COR-L47 (cell line): Measurements from ENCODE around the gene EMC6.

ENCODE experiments used
- DNase-seq: peaks from one replicate; lab custom pipeline; 2025; lab: John Stamatoyannopoulos, UW

EMC6 gene

GRCh38 chr17:3668279-3669084 is at the start of gene EMC6, which contains the start of gene TAX1BP3:
Gene EMC6 (plus strand): TSS chr17:3668812. CDS start chr17:3669147, 335 bp downstream.
Gene TAX1BP3 (minus strand): TSS chr17:3668578. CDS start chr17:3668526, 52 bp downstream.
- peak; percentile 86 for DNase-seq

GRCh38 chr17:3621146-3621720 is 47.4 kb upstream of the EMC6 start:
- DNase-seq = no peak

DNA sequence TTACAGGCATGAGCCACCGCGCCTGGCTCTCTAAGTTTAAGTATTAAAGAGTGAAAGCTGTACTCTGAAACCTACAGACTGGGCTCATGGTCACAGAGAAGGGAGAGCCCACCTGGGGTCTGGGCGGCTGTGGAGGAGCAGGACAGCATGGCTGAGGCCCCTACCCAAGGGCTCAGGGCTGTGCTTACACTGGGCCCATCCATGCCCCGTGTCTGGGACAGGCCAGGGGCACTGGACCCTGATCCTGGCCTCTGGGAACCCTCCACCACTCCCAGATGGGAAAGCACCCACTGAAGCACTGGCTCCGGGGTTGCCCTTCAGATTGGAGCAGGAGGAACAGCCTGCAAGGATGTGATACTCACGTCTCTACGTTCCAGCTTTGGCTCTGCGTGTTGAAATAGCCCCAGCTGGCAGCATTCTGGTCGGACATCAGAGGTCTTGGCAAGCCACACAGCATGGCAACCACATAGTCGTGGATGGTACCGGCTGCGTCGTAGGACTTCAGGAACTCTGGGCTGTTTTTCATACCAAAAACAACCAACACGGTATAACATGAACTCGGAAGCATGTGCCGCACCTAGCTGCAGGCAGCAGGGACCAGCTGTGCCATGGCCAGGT is 45.5 kb upstream of the EMC6 start:
- no peak for DNase-seq

DNA sequence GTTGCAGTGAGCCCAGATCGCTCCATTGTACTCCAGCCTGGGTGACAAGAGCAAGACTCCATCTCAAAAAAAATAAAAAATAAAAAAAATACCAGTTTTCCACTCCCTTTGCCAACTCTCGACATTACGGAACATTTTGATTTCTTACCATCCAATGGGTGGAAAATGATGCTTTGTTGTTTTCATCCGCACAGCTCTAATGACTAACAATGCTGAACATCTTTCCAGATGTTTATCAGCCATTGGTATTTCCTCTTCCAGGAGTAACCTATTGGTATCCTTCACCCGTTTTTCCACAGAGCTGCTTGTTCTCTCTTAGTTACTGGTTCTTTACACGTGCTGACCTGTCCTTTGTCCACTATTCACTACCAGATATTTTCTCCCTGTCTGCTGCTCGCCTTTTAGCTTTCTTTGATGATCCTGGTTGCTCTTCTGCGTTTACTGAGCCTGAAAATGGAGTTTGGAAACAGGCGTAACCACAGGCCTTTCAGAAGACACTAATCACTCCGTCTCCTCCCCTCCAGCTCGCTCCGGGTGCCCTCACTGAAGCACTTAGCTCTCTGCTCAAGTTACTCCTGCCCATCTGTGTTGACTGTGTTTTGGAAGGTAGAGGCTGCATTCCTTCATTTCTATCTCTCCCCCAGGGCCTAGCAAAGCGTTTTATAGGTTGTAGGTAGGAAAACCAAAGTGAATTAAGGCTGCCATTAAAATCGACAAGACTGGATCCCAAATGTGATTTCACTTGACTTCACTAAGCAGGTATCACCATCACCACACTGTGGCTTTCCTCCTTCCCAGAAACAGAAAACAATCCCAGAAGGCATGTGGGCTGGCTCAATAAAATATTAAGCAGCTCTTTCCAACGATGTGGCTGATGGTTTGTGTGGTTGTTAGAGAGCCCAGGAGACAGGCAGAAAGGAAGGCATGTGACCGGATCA is 41.5 kb upstream of the EMC6 start:
- no peak for DNase-seq

- DNase-seq = no peak
These were observed 40.8 kb upstream of the EMC6 start for GRCh38 chr17:3627769-3628167.

GRCh38 chr17:3630781-3631180 is 37.8 kb upstream of the EMC6 start:
- no peak for DNase-seq

GRCh38 chr17:3632287-3632686 is 36.3 kb upstream of the EMC6 start:
- no peak for DNase-seq

DNA sequence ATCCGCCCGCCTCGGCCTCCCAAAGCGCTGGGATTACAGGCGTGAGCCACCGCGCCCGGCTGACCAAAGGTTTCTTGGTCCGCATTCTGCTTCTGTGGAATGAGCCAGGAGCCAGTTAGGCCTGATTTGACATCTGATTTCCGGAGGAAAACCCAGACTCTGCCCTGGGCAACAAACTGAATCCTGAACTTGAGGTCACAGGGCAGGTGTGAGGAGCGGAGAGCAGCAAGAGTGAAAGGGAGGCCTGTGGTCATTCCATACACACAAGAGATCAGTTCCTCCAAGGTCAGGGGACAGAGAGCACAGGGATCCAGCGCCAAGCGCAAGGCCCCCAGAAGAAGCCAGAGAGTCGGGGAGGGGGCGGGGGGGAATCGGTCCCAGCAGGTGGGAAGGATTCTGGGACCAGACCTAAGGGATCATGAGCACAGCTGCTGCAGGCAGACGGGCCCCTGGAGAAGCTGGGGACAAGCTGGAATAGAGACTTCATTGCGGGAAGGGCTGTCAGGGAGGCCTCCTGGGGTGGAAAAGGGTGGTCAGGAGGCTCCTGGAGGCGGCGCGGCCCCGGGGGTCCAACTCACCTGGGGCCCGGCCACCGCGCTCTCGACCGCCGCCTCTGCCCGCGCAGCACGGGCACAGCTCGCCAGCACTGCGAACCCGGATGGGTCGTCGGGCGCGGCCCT is 33.0 kb upstream of the EMC6 start:
- no peak for DNase-seq

DNA sequence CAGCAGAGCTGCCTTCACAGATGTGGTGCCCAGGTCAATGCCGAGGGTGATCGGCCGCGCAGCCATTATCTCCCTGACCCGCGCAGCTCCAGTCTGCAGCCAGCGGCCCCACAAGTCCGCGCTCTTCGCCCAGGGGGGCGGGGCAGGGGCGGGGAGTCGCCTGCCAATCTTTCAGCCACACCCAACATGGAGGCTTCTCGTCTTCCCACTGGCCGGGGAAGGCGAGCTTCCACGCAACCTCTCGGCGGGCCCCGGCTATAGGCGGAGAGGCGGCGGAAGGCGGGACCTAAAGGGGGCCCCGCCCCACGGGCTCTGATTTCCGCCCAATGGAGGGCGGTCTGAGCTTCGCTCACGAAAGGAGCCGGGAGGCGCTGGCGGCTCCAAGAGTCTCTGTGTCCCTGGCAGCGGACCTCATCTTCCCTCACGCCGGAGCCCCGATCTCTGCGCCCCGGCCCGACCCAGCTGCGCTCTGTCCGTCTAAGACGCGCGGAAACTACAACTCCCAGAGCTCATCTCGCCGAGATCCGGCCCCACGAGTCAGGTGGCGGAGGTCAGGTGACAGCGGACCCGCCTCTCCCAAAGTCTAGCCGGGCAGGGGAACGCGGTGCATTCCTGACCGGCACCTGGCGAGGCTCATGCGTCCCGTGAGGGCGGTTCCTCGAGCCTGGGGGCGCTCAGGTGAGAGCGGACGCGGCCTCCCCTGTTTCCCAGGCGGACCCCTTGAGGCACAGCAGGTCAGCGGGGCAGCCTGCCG is 32.3 kb upstream of the EMC6 start, which contains the start of the genes CTNS and SHPK:
Gene CTNS (plus strand): TSS at position 607 of the 754 bp plus-strand sequence. CDS start 3,447 bp downstream, outside the sequence.
Gene SHPK (minus strand): TSS at position 97 of the 754 bp plus-strand sequence. CDS start 31 bp downstream, at position 66.
- peak; percentile 76 for DNase-seq

DNA sequence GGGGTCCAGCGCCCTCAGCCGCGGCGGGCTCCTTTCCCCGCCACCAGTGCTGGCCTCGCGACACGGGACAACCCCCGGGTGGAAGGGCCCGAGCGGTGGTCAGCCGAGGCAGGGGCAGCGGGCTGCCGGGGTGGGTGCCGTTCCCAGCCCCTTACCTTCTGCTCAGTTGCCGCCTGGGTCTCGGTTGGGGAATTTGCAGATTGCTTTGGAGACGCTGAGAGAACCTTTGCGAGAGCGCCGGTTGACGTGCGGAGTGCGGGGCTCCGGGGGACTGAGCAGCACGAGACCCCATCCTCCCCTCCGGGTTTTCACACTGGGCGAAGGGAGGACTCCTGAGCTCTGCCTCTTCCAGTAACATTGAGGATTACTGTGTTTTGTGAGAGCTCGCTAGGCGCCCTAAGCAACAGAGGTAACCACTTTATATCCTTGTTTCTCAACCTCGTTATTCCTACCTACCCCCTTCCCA is 31.7 kb upstream of the EMC6 start:
- no peak for DNase-seq

DNA sequence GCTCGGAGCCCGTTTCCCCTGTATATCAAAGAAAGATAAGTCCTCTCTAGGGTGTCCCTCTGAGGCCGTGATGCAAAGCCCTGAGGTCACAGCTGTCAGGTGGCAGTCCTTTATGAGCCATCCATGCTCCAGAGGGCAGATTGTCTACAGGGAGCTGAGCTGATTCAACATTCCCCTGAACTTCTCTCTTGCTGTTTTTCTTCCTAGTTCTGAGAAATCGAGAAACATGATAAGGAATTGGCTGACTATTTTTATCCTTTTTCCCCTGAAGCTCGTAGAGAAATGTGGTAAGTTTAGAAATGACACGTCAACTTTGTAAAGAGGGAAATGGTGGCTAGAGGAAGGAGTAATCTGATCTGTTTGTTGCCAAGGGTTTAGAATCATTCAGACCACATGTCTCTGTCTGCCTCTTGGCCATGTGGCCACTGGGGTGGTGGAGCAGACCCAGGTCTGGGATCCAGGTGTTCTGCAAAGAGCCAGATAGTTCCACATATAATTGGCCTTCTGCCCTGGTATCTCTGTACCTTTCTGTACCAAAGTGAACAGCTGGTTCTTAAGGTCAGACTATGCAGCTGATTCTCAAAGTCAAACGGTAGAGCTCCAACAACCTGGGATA is 28.5 kb upstream of the EMC6 start:
- no peak for DNase-seq

- DNase-seq = no peak
These were observed 27.6 kb upstream of the EMC6 start for GRCh38 chr17:3641014-3641413.

- no peak for DNase-seq
These were observed 26.7 kb upstream of the EMC6 start for GRCh38 chr17:3641717-3642486.

GRCh38 chr17:3643889-3644349 is 24.7 kb upstream of the EMC6 start:
- DNase-seq = no peak

- DNase-seq = no peak
These were observed 23.3 kb upstream of the EMC6 start for GRCh38 chr17:3645310-3645709.

DNA sequence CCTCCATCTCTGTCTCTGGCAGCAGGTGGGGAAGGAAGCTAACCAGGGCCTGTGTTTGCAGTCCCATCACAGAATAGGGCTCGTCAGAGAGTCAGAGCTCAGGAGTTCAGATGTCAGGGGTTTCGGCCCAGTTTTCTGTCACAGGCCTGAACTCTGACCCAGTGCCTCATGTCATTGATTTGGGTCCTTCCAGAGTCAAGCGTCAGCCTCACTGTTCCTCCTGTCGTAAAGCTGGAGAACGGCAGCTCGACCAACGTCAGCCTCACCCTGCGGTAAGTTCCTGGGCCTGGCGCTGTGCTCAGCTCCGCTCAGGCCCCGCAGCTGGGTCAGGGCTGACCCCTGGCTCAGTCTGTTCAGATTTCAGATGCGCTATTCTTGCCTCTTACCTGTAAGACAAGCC is 21.4 kb upstream of the EMC6 start:
- DNase-seq = no peak

DNA sequence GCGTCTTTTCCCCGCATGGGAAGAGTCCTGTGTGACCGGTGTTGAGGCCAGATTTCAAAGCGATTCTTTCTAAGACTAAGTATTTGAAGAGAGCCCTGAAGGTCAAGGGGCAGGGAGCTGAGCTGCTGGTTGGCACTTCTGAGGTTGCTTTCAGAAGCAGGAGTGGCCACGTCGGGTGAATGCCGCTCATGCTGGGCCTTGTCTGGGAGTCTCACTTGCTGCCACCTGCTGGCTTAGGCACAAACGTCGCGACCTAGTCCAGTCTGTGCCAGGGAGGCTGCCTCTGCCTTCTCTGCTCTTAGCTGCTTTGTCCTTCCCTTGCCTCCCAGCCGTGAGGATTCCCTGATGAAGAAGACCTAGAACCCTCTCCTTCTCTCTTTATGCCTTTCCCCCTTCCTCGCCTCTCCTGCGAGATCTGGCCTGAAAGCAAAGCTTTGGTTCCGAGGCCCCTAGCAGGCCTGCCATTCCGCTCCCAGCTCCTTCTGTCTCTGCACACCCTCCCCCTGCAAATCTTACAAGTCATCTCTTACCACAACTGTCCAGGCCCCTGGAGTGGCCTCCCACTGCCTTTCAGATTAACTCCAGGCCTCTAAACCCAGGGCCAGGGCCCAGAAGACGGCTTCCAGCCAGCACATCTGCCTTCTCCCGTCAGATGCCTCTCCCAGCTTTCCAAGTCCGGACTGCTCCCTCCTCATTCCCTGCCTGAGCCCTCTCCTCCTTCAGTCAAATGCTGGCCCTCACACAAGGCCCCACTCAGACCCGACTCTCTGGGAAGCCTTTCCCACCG is 20.6 kb upstream of the EMC6 start:
- DNase-seq = no peak

DNA sequence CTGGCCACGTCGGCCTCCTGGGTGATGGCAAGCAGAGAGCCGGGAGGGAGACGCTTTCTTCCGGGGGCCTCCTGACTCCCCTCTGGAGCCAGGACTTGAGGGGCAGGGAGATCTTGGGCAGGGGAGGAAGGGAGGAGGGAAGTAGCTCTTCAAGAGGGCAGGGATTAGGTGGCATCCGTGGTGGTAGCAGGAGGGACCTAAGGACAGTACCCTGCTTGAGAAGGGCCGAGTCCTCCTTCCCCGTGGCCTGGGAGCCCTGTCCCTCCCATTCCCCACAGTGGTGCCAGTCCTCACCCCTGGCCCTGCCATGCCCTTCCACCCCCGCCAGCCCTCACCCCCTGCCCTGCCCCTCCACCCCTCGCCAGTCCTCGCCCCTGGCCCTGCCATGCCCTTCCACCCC is 12.8 kb upstream of the EMC6 start:
- no peak for DNase-seq
